Glomerular visceral epithelial cell (primary cell): ENCODE data around the gene ZBTB40.

ENCODE experiments used
- DNase-seq: peaks from one replicate; pipeline ENCODE4 v3.0.0-alpha.2; 2016; ENCODE audit errors: extremely low spot score

ZBTB40 gene

GRCh38 chr1:22530715-22531114 lies 79.1 kb downstream of the ZBTB40 start:
- DNase-seq, result no peak

- DNase-seq, result no peak
These were observed 79.6 kb downstream of the ZBTB40 start for GRCh38 chr1:22531251-22531650.

GRCh38 chr1:22533244-22533895 lies 81.7 kb downstream of the ZBTB40 start:
- no peak for DNase-seq

GRCh38 chr1:22534951-22535350 lies 83.3 kb downstream of the ZBTB40 start:
- DNase-seq, result no peak

- DNase-seq, result no peak
These were observed 83.7 kb downstream of the ZBTB40 start for GRCh38 chr1:22535399-22535798.

- no peak for DNase-seq
These were observed 84.9 kb downstream of the ZBTB40 start for GRCh38 chr1:22536506-22536905.

GRCh38 chr1:22537441-22538139 lies 85.9 kb downstream of the ZBTB40 start:
- DNase-seq, result no peak

- DNase-seq, result no peak
These were observed 88.0 kb downstream of the ZBTB40 start for GRCh38 chr1:22539510-22540118.

GRCh38 chr1:22540337-22540736 lies 88.7 kb downstream of the ZBTB40 start:
- no peak for DNase-seq

- DNase-seq, result no peak
These were observed 91.2 kb downstream of the ZBTB40 start for GRCh38 chr1:22542886-22543285.

- no peak for DNase-seq
These were observed 92.0 kb downstream of the ZBTB40 start for GRCh38 chr1:22543679-22544078.

GRCh38 chr1:22544606-22545005 lies 93.0 kb downstream of the ZBTB40 start:
- DNase-seq, result no peak

GRCh38 chr1:22545141-22545540 lies 93.5 kb downstream of the ZBTB40 start:
- DNase-seq, result no peak

GRCh38 chr1:22547186-22547817 lies 95.7 kb downstream of the ZBTB40 start:
- DNase-seq, result no peak

- no peak for DNase-seq
These were observed 96.3 kb downstream of the ZBTB40 start for GRCh38 chr1:22547818-22548462.

- no peak for DNase-seq
These were observed 98.4 kb downstream of the ZBTB40 start for GRCh38 chr1:22550021-22550420.

GRCh38 chr1:22551591-22551990 lies 99.9 kb downstream of the ZBTB40 start:
- no peak for DNase-seq

- DNase-seq, result no peak
These were observed 100.4 kb downstream of the ZBTB40 start for GRCh38 chr1:22552021-22552420.

GRCh38 chr1:22553104-22553880 lies 101.6 kb downstream of the ZBTB40 start:
- DNase-seq, result no peak

- no peak for DNase-seq
These were observed 102.4 kb downstream of the ZBTB40 start for GRCh38 chr1:22553991-22554522.

- DNase-seq, result no peak
These were observed 103.7 kb downstream of the ZBTB40 start for GRCh38 chr1:22555371-22555656.
